ENCODE data around the gene PKNOX2.

PKNOX2 gene

GRCh38 chr11:125170510-125171031, 6.0 kb downstream of the PKNOX2 start:
- H3K79me2 ChIP-seq (ENCODE audit: low read length), result no peaks in the 10 kb centered on the region
- H3K9me3 ChIP-seq (ENCODE audit: insufficient read depth, low read length), result no peaks in the 10 kb centered on the region
- no peak overlapping the region for H3K4me3 ChIP-seq (ENCODE audit: low read length)
- H3K27ac ChIP-seq (ENCODE audit: low read length), result no peak overlapping the region
- H4K20me1 ChIP-seq (ENCODE audit: insufficient read depth, low read length), result no peaks in the 10 kb centered on the region
- H3K36me3 ChIP-seq (replicated peaks; ENCODE audit: low read depth, low read length), result no peaks in the 10 kb centered on the region
- H3K4me2 ChIP-seq (ENCODE audit: low read length), result no peak overlapping the region
- no peak overlapping the region for H2AFZ ChIP-seq (ENCODE audit: low read depth, low read length)
- TF ChIP-seq EZH2phosphoT487 (IDR thresholded peaks at IDR 0.05; ENCODE audit: low read depth) (no peak), CTCF (IDR thresholded peaks at IDR 0.05; ENCODE audit: low read depth, low read length) (no peak)
- no peaks in the 10 kb centered on the region for H3K4me1 ChIP-seq (ENCODE audit: low read length)
- H3K9ac ChIP-seq (ENCODE audit: low read length), result no peak overlapping the region
- peaks cover 33% of the 10 kb centered on the region for H3K27me3 ChIP-seq (ENCODE audit: low read depth, low read length)

- no peak overlapping the region for H3K4me3 ChIP-seq (ENCODE audit: low read length)
- no peak overlapping the region for H3K4me2 ChIP-seq (ENCODE audit: low read length)
- H2AFZ ChIP-seq (ENCODE audit: low read depth, low read length), result no peak overlapping the region
- no peak overlapping the region for H3K27ac ChIP-seq (ENCODE audit: low read length)
- no peak for TF ChIP-seq CTCF (IDR thresholded peaks at IDR 0.05; ENCODE audit: low read depth, low read length)
- no peak for TF ChIP-seq EZH2phosphoT487 (IDR thresholded peaks at IDR 0.05; ENCODE audit: low read depth)
- H4K20me1 ChIP-seq (ENCODE audit: insufficient read depth, low read length), result peaks cover 5% of the 10 kb centered on the region; the same call in 1 of the 2 replicates
- no peaks in the 10 kb centered on the region for H3K9me3 ChIP-seq (ENCODE audit: insufficient read depth, low read length)
- peaks cover 44% of the 10 kb centered on the region for H3K27me3 ChIP-seq (ENCODE audit: low read depth, low read length)
- H3K36me3 ChIP-seq (replicated peaks; ENCODE audit: low read depth, low read length), result no peaks in the 10 kb centered on the region
- no peak overlapping the region for H3K9ac ChIP-seq (ENCODE audit: low read length)
- H3K4me1 ChIP-seq (ENCODE audit: low read length), result peaks cover 11% of the 10 kb centered on the region
- no peaks in the 10 kb centered on the region for H3K79me2 ChIP-seq (ENCODE audit: low read length)
Measured at GRCh38 chr11:125171974-125172373, 7.4 kb downstream of the PKNOX2 start.

- H2AFZ ChIP-seq (ENCODE audit: low read depth, low read length), result no peak overlapping the region
- TF ChIP-seq CTCF (IDR thresholded peaks at IDR 0.05; ENCODE audit: low read depth, low read length) (no peak), EZH2phosphoT487 (IDR thresholded peaks at IDR 0.05; ENCODE audit: low read depth) (no peak)
- no peak overlapping the region for H3K4me2 ChIP-seq (ENCODE audit: low read length)
- H3K9ac ChIP-seq (ENCODE audit: low read length), result no peak overlapping the region
- H3K79me2 ChIP-seq (ENCODE audit: low read length), result no peaks in the 10 kb centered on the region
- no peak overlapping the region for H3K4me3 ChIP-seq (ENCODE audit: low read length)
- no peaks in the 10 kb centered on the region for H3K36me3 ChIP-seq (replicated peaks; ENCODE audit: low read depth, low read length)
- H3K4me1 ChIP-seq (ENCODE audit: low read length), result peaks cover 21% of the 10 kb centered on the region
- no peaks in the 10 kb centered on the region for H3K9me3 ChIP-seq (ENCODE audit: insufficient read depth, low read length)
- H4K20me1 ChIP-seq (ENCODE audit: insufficient read depth, low read length), result peaks cover 5% of the 10 kb centered on the region; the same call in 1 of the 2 replicates
- peaks cover 51% of the 10 kb centered on the region for H3K27me3 ChIP-seq (ENCODE audit: low read depth, low read length)
- H3K27ac ChIP-seq (ENCODE audit: low read length), result no peak overlapping the region
Measured at GRCh38 chr11:125173027-125173426, 8.5 kb downstream of the PKNOX2 start.

- Histone ChIP-seq H2AFZ (ENCODE audit: low read depth, low read length) (no peak overlapping the region), H4K20me1 (ENCODE audit: insufficient read depth, low read length) (peaks cover 5% of the 10 kb centered on the region; the same call in 1 of the 2 replicates), H3K9ac (ENCODE audit: low read length) (no peak overlapping the region), H3K4me2 (ENCODE audit: low read length) (no peak overlapping the region), H3K27ac (ENCODE audit: low read length) (no peak overlapping the region), H3K36me3 (replicated peaks; ENCODE audit: low read depth, low read length) (no peaks in the 10 kb centered on the region), H3K79me2 (ENCODE audit: low read length) (no peaks in the 10 kb centered on the region), H3K4me3 (ENCODE audit: low read length) (no peak overlapping the region), H3K4me1 (ENCODE audit: low read length) (peaks cover 21% of the 10 kb centered on the region), H3K9me3 (ENCODE audit: insufficient read depth, low read length) (no peaks in the 10 kb centered on the region), H3K27me3 (ENCODE audit: low read depth, low read length) (peaks cover 52% of the 10 kb centered on the region)
- TF ChIP-seq CTCF (IDR thresholded peaks at IDR 0.05; ENCODE audit: low read depth, low read length) (no peak), EZH2phosphoT487 (IDR thresholded peaks at IDR 0.05; ENCODE audit: low read depth) (no peak)
Measured at GRCh38 chr11:125173556-125173955, 9.0 kb downstream of the PKNOX2 start.
